ENCODE data around the gene RALA. TPM values are rescaled to one million over a fixed set of nuclear protein-coding genes. Genes with fewer than 3 reads are reported as not detected.

RALA gene
- total and polyA plus RNA-seq, 2 of the 13 experiments (the other 11 are each of a cell fraction or from before 2014, with no cell fraction given): 11.8 to 19.5 TPM

DNA sequence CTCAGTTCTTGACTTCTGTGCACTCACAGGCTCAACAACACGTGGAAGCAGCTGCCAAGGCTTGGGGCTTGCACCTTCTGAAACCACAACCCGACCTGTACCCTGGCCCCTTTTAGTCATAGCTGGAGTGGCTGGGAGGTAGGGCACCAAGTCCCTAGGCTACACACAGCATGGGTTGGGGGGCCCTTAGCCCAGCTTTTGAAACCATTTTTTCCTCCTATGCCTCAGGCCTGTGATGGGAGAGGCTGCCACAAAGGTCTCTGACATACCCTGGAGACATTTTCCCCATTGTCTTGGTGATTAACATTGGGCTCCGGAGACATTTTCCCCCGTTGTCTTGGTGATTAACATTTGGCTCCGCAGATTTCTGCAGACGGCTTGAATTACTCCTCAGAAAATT lies 38.6 kb downstream of the RALA start:
- peaks cover 17% of the 10 kb centered on the region for H3K79me2 ChIP-seq (ENCODE audit: insufficient read depth, low read length)
- no peak for TF ChIP-seq GFI1 (CRISPR knock-in tag; IDR thresholded peaks at IDR 0.05; ENCODE audit: borderline replicate concordance)
- WGBS (ENCODE audit: low lambda C conversion rate): 91% methylated on average over 6 of the region's 6 CpGs
- no peak overlapping the region for H3K9ac ChIP-seq (ENCODE audit: insufficient read depth, low read depth, low read length)
- ATAC-seq (no peak), DNase-seq (ENCODE audit: low spot score) (no peak), FAIRE-seq (no peak)
- in situ Hi-C loops (cut with HindIII; ENCODE audit: extremely low pct_ligation_motif_present, low pct_unique_long_range_greater_than_20kb): no loop called here
- CTCF ChIA-PET (ENCODE audit: low intra/inter-chr PET ratio, low total read pairs): no interaction called here
- H4K20me1 ChIP-seq (ENCODE audit: insufficient read depth, low read length): no peaks in the 10 kb centered on the region
- H2AFZ ChIP-seq (ENCODE audit: low read length): no peak overlapping the region
- intact Hi-C loops (cut with micrococcal nuclease; ENCODE audit: unreplicated experiment): no loop called here
- H3K4me1 ChIP-seq (ENCODE audit: insufficient read depth, low read length): no peaks in the 10 kb centered on the region
- H3K9me3 ChIP-seq (ENCODE audit: low read length): peaks cover 6% of the 10 kb centered on the region; the same call in 1 of the 2 replicates
- no peak overlapping the region for H3K27ac ChIP-seq (ENCODE audit: extremely low read length, insufficient read depth, low read length)
- H3K4me3 ChIP-seq (replicated peaks in 1 of 3; ENCODE audit: insufficient read depth in 1 of 3, low read depth in 2 of 3, low read length in 3 of 3): no peak overlapping the region
- H3K36me3 ChIP-seq (replicated peaks in 1 of 2; ENCODE audit: control insufficient read depth in 1 of 2, insufficient read depth in 2 of 2, low read length in 2 of 2): peaks cover 0 to 12% of the 10 kb centered on the region in 2 experiments; a peak in 2 of 5 replicates
- no TSS peak for BruUV-seq (replicated peaks)
- no peak overlapping the region for H3K4me2 ChIP-seq (ENCODE audit: low read depth, low read length)
- POLR2A ChIA-PET: no interaction called here
- H3K27me3 ChIP-seq (ENCODE audit: control insufficient read depth in 1 of 2, insufficient read depth in 2 of 2, low read length in 2 of 2): no peaks in the 10 kb centered on the region

DNA sequence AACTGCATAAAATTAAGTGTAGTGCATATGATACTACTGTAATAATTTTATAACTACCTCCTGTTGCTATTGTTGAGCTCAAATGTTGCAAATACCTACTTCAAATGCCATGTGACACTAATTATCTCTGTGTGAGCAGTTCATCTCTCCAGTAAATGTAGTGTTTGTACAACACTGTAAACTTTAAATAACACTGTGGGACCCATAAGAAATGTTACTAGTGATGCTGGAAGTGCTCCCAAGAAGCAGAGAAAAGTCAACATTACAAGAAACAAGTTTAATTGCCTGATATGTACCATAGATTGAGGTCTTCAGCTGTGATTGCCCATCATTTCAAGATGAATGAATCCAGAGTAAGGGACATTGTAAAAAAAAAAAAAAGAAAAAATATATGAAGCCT lies 39.9 kb downstream of the RALA start:
- Histone ChIP-seq H3K27me3 (ENCODE audit: control insufficient read depth in 1 of 2, insufficient read depth in 2 of 2, low read length in 2 of 2) (no peaks in the 10 kb centered on the region), H3K79me2 (ENCODE audit: insufficient read depth, low read length) (peaks cover 10% of the 10 kb centered on the region), H3K36me3 (replicated peaks in 1 of 2; ENCODE audit: control insufficient read depth in 1 of 2, insufficient read depth in 2 of 2, low read length in 2 of 2) (peaks cover 0 to 7% of the 10 kb centered on the region in 2 experiments; a peak in 3 of 5 replicates), H3K9ac (ENCODE audit: insufficient read depth, low read depth, low read length) (no peak overlapping the region), H3K9me3 (ENCODE audit: low read length) (peaks cover 6% of the 10 kb centered on the region; the same call in 1 of the 2 replicates), H3K4me3 (replicated peaks in 1 of 3; ENCODE audit: insufficient read depth in 1 of 3, low read depth in 2 of 3, low read length in 3 of 3) (no peak overlapping the region), H4K20me1 (ENCODE audit: insufficient read depth, low read length) (no peaks in the 10 kb centered on the region), H3K4me1 (ENCODE audit: insufficient read depth, low read length) (no peaks in the 10 kb centered on the region), H2AFZ (ENCODE audit: low read length) (no peak overlapping the region), H3K4me2 (ENCODE audit: low read depth, low read length) (no peak overlapping the region), H3K27ac (ENCODE audit: extremely low read length, insufficient read depth, low read length) (no peak overlapping the region)
- FAIRE-seq (no peak), ATAC-seq (no peak), DNase-seq (ENCODE audit: low spot score) (no peak)
- ChIA-PET CTCF (ENCODE audit: low intra/inter-chr PET ratio, low total read pairs) (no interaction called here), POLR2A (no interaction called here)
- intact Hi-C loops (cut with micrococcal nuclease; ENCODE audit: unreplicated experiment) (no loop called here), in situ Hi-C loops (cut with HindIII; ENCODE audit: extremely low pct_ligation_motif_present, low pct_unique_long_range_greater_than_20kb) (no loop called here)
- BruUV-seq (replicated peaks): no TSS peak
- TF ChIP-seq ZNF326 (CRISPR knock-in tag; IDR thresholded peaks at IDR 0.05; ENCODE audit: borderline replicate concordance): no peak
- no peak for TF ChIP-seq JDP2 (CRISPR knock-in tag; IDR thresholded peaks at IDR 0.05; ENCODE audit: borderline replicate concordance)
- TF ChIP-seq ZNF530 (CRISPR knock-in tag; IDR thresholded peaks at IDR 0.05; ENCODE audit: low read depth): no peak
- no peak for TF ChIP-seq ZBTB43 (CRISPR knock-in tag; conservative IDR thresholded peaks at IDR 0.05)
- no peak for TF ChIP-seq RBM22 (optimal IDR thresholded peaks at IDR 0.05; ENCODE audit: low read length)
- TF ChIP-seq ZFP41 (CRISPR knock-in tag; IDR thresholded peaks at IDR 0.05; ENCODE audit: borderline replicate concordance): no peak
